ENCODE measurements around the gene RAF1. TPM values are rescaled to one million over a fixed set of nuclear protein-coding genes. Genes with fewer than 3 reads are reported as not detected.

The RAF1 gene
- total RNA-seq, 1 donor from 2014 or later: 103 TPM

DNA sequence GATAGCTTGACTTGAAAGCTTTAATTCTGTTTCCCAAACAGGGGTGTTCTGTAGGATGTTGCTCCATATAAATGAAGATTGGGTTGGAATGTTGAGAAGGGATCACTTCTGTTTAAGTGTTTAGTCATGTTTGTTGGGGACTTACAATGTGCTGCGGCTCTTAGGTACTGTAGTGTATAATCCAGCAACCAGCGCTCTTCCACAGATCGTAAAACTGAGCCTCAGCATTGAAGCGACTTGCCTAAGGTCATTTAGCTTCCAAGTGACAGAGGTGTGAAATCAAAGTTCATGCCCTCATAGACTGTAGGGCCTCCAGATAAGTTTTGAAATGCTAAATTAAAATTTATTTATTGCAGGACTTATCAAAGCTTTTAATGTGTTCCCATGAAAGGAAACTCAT, 105.2 kb downstream of the RAF1 start:
- peaks cover 6% of the 10 kb centered on the region for H3K27me3 Mint-ChIP-seq
- intact Hi-C loops (cut with micrococcal nuclease): loop anchor here (5.0 kb wide), 3 partner anchors 164 to 1874 kb away; partner anchors contain the start of gene RPL32
- ChIA-PET POLR2A (interaction anchor here (1.2 kb wide), 1 partner anchor 10 kb away, joined by 3 read pairs; no protein-coding TSS in a partner anchor), CTCF (no interaction called here)
- no peak overlapping the region for H3K4me3 Mint-ChIP-seq
- no peak for ATAC-seq (ENCODE audit: low read depth)
- peaks cover 6% of the 10 kb centered on the region for H3K36me3 Mint-ChIP-seq (ENCODE audit: low read depth)
- H3K4me1 Mint-ChIP-seq: peaks cover 65% of the 10 kb centered on the region
- no peaks in the 10 kb centered on the region for H3K9me3 Mint-ChIP-seq
- DNase-seq: no peak
- TF ChIP-seq, protein P1, sequence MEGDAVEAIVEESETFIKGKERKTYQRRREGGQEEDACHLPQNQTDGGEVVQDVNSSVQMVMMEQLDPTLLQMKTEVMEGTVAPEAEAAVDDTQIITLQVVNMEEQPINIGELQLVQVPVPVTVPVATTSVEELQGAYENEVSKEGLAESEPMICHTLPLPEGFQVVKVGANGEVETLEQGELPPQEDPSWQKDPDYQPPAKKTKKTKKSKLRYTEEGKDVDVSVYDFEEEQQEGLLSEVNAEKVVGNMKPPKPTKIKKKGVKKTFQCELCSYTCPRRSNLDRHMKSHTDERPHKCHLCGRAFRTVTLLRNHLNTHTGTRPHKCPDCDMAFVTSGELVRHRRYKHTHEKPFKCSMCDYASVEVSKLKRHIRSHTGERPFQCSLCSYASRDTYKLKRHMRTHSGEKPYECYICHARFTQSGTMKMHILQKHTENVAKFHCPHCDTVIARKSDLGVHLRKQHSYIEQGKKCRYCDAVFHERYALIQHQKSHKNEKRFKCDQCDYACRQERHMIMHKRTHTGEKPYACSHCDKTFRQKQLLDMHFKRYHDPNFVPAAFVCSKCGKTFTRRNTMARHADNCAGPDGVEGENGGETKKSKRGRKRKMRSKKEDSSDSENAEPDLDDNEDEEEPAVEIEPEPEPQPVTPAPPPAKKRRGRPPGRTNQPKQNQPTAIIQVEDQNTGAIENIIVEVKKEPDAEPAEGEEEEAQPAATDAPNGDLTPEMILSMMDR (IDR thresholded peaks at IDR 0.05): no peak
- no peak overlapping the region for H3K27ac Mint-ChIP-seq

DNA sequence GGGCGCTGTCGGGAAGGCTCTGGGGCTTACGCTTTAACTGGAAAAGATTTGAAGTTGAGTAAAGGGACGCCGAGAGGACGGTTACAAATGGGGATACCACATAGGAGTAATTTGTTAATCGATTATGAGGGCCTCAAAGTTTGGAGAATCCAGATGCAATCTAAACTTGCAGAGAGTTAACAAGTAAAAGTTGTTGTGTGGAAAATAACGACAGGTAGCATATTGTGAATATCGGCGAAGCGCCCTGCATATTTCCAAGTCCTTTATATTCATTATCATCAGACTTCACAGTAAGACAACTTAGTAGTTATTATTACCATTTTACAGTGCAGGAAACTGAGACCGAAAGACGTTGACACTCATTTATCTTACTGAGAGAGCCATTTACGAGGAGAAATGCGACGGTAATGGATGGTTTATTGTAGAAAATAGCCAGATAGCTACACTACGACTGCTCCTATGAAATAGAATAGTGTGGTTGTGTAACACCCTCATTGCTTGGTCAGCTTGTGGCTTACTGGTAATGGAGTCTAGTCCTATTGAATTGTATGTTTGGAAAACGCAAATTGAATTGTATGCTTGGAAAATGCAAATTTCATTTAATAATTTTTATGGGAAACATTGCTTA, 106.3 kb downstream of the RAF1 start:
- H3K4me1 Mint-ChIP-seq: peaks cover 66% of the 10 kb centered on the region

DNA sequence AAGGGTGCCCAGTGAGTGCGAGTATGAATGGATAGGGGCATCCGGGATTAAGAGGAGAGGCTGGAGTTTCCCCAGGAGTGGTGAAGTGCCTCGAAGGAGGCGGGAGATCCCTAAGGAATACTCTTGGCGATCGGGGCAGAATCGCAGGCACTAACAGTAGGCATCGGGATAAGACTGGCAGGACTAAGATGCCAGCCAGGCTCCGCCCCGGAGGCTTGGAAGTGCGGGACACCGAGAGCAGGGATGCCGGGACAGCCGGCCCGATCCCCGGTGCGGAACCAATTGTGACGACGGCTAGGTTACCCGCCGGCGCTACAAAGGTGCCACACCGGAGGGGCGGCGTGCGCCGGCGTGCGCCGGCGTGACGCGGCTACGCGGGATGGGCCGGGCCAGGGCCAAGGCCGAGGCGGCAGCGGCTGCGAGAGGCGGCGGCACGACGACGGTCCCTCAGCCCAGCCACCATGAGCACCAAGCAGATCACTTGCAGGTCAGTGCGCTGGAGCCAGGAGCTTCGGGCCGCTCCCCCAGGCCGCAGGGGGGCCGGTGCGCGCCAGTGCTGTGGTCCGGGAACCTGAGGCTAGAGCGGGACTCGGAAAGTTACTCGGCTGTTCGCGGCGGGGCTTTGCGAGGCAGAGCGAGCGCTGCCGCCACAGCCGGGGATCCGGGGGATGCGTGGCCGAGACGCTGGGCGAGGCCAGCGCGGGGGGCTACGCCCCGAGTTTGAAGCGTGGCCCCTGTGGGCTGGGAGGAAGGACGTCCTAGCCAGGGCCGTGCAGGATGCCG, 107.0 kb downstream of the RAF1 start, which contains the start of gene MKRN2:
TSS of gene MKRN2 (plus strand) at position 398 of the 783 bp plus-strand sequence. CDS start at position 462, 64 bp downstream.
- H3K36me3 Mint-ChIP-seq (ENCODE audit: low read depth): peaks cover 5% of the 10 kb centered on the region
- CTCF ChIA-PET: interaction anchor here (0.7 kb wide), 1 partner anchor 710 kb away, joined by 3 read pairs; the partner anchor contains the start of gene TAMM41

More for the DNA sequence above, 106.3 kb downstream of the RAF1 start:
- H3K9me3 Mint-ChIP-seq: no peaks in the 10 kb centered on the region
- H3K27ac Mint-ChIP-seq: peak overlapping the region; percentile 62
- DNase-seq (no peak), ATAC-seq (ENCODE audit: low read depth) (no peak)
- peak overlapping the region; percentile 89 for H3K4me3 Mint-ChIP-seq
- H3K36me3 Mint-ChIP-seq (ENCODE audit: low read depth): peaks cover 5% of the 10 kb centered on the region
- H3K27me3 Mint-ChIP-seq: peaks cover 9% of the 10 kb centered on the region
- ChIA-PET CTCF (no interaction called here), POLR2A (interaction anchor here (1.2 to 1.8 kb wide), 3 partner anchors 73 to 284 kb away, joined by 3 to 6 read pairs (median 4); partner anchors contain the start of genes RPL32 and TSEN2)
- TF ChIP-seq, protein P1 (IDR thresholded peaks at IDR 0.05): no peak
- intact Hi-C loops (cut with micrococcal nuclease): loop anchor here (1.0 to 5.0 kb wide), 6 partner anchors 73 to 1875 kb away; partner anchors contain the start of genes LSM3, RAF1, RPL32 and TSEN2

DNA sequence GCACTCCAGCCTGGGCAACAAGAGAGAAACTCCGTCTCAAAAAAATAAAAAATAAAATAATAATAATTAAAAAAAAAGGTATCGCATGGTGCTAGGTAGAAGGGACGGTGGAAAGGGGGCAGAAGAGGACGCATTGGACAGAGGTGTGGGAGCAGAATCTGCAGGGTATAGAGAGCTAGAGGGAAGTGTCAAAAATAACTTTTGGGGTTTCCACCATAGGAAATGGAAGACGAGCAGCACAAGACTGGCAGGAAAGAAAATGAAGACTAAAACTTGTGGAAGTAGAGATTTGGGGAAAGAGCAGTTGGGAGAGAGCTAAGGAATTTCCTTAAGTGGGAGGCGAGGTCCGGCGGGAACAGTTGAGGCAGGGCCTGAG, 107.6 kb downstream of the RAF1 start:
- ATAC-seq (ENCODE audit: low read depth): no peak
- H3K27me3 Mint-ChIP-seq: peaks cover 9% of the 10 kb centered on the region
- no peak for DNase-seq
- H3K9me3 Mint-ChIP-seq: no peaks in the 10 kb centered on the region
- CTCF ChIA-PET: interaction anchor here (0.7 kb wide), 1 partner anchor 710 kb away, joined by 3 read pairs; the partner anchor contains the start of gene TAMM41
- peaks cover 5% of the 10 kb centered on the region for H3K36me3 Mint-ChIP-seq (ENCODE audit: low read depth)
- peak overlapping the region; percentile 62 for H3K27ac Mint-ChIP-seq
- H3K4me3 Mint-ChIP-seq: peak overlapping the region; percentile 89
- TF ChIP-seq, protein P1 (IDR thresholded peaks at IDR 0.05): no peak
- POLR2A ChIA-PET: interaction anchor here (1.8 kb wide), 1 partner anchor 72 kb away, joined by 6 read pairs; the partner anchor contains the start of gene TSEN2
- H3K4me1 Mint-ChIP-seq: peaks cover 57% of the 10 kb centered on the region
- intact Hi-C loops (cut with micrococcal nuclease): loop anchor here (2.0 to 5.0 kb wide), 4 partner anchors 166 to 1876 kb away; partner anchors contain the start of genes LSM3, RPL32 and XPC

More for the DNA sequence above, 107.0 kb downstream of the RAF1 start, which contains the start of gene MKRN2:
- TF ChIP-seq, protein P1 (IDR thresholded peaks at IDR 0.05): no peak
- no peaks in the 10 kb centered on the region for H3K9me3 Mint-ChIP-seq
- H3K27ac Mint-ChIP-seq: peak within 1 kb of the TSS; percentile 62
- ATAC-seq (ENCODE audit: low read depth): peak; percentile 96
- intact Hi-C loops (cut with micrococcal nuclease): loop anchor here (1.0 to 5.0 kb wide), 6 partner anchors 73 to 1875 kb away; partner anchors contain the start of genes LSM3, RAF1, RPL32 and TSEN2
- H3K27me3 Mint-ChIP-seq: peaks cover 9% of the 10 kb centered on the region
- H3K4me3 Mint-ChIP-seq: peak within 1 kb of the TSS; percentile 89
- POLR2A ChIA-PET: interaction anchor here (1.2 to 1.8 kb wide), 3 partner anchors 72 to 285 kb away, joined by 3 to 6 read pairs (median 4); partner anchors contain the start of genes RPL32 and TSEN2
- H3K4me1 Mint-ChIP-seq: peaks cover 62% of the 10 kb centered on the region
- peak; percentile 85 for DNase-seq
